ENCODE data around the gene SENP1.
A peak's percentile ranks its signal among the peaks of the same experiment; 100 is the strongest.

SENP1 gene

DNA sequence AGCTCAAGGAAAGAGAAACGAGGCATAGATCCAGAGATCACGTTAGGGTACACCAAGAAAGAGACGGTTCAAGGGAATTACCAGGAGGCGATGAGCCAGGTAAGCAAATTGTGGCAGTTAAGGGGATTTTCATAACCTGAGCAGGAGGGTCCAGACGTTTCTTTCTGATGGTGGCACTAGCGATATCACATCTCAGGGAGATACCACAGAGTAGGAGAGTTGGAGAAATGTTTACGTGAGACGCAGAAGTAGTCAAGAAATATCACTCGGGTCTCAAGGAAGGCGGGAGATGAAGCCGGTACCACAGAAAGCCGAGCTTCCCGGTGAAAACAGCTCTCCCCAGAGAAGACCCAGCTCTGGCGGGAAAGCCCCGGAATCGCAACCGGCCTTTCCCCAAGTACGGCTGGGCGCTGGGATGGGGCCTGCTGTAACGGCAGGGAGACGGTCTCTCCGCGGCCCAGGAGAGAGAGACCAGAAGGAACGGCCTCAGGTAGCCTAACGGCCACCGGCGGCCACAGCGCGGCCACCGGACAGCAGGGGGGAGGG is 485 bp downstream of the SENP1 start:
- Histone ChIP-seq H3K4me1 (ENCODE audit: insufficient read depth, low read length) (peaks cover 20% of the 10 kb centered on the region), H3K9me3 (ENCODE audit: low read length) (no peaks in the 10 kb centered on the region), H3K27me3 (ENCODE audit: insufficient read depth, low read length) (no peaks in the 10 kb centered on the region), H3K4me3 (ENCODE audit: low read length) (peak overlapping the region; percentile 59), H3K36me3 (ENCODE audit: insufficient read depth, low read length) (no peaks in the 10 kb centered on the region), H2AFZ (ENCODE audit: low read depth, low read length) (peak overlapping the region; percentile 62)

GRCh38 chr12:48104531-48104930 is 1.3 kb downstream of the SENP1 start:
- peaks cover 20% of the 10 kb centered on the region for H3K4me1 ChIP-seq (ENCODE audit: insufficient read depth, low read length)
- peaks cover 6% of the 10 kb centered on the region for H3K36me3 ChIP-seq (ENCODE audit: insufficient read depth, low read length)
- H2AFZ ChIP-seq (ENCODE audit: low read depth, low read length), result no peak overlapping the region
- H3K9me3 ChIP-seq (ENCODE audit: low read length), result no peaks in the 10 kb centered on the region
- H3K4me3 ChIP-seq (ENCODE audit: low read length), result peak overlapping the region; percentile 59
- no peaks in the 10 kb centered on the region for H3K27me3 ChIP-seq (ENCODE audit: insufficient read depth, low read length)

- no peak overlapping the region for H3K4me3 ChIP-seq (ENCODE audit: low read length)
Measured at GRCh38 chr12:48092611-48093010, 13.3 kb downstream of the SENP1 start.

GRCh38 chr12:48086327-48086726 is 19.6 kb downstream of the SENP1 start:
- Histone ChIP-seq H2AFZ (ENCODE audit: low read depth, low read length) (no peak overlapping the region), H3K4me3 (ENCODE audit: low read length) (no peak overlapping the region), H3K9me3 (ENCODE audit: low read length) (no peaks in the 10 kb centered on the region), H3K4me1 (ENCODE audit: insufficient read depth, low read length) (no peaks in the 10 kb centered on the region), H3K36me3 (ENCODE audit: insufficient read depth, low read length) (peaks cover 67% of the 10 kb centered on the region), H3K27me3 (ENCODE audit: insufficient read depth, low read length) (no peaks in the 10 kb centered on the region)

More at GRCh38 chr12:48092611-48093010, 13.3 kb downstream of the SENP1 start:
- H2AFZ ChIP-seq (ENCODE audit: low read depth, low read length), result no peak overlapping the region
- no peaks in the 10 kb centered on the region for H3K9me3 ChIP-seq (ENCODE audit: low read length)
- H3K4me1 ChIP-seq (ENCODE audit: insufficient read depth, low read length), result no peaks in the 10 kb centered on the region
- H3K27me3 ChIP-seq (ENCODE audit: insufficient read depth, low read length), result no peaks in the 10 kb centered on the region
- peaks cover 63% of the 10 kb centered on the region for H3K36me3 ChIP-seq (ENCODE audit: insufficient read depth, low read length)

GRCh38 chr12:48084841-48085460 is 20.9 kb downstream of the SENP1 start:
- no peaks in the 10 kb centered on the region for H3K9me3 ChIP-seq (ENCODE audit: low read length)
- no peak overlapping the region for H2AFZ ChIP-seq (ENCODE audit: low read depth, low read length)
- no peaks in the 10 kb centered on the region for H3K4me1 ChIP-seq (ENCODE audit: insufficient read depth, low read length)
- H3K4me3 ChIP-seq (ENCODE audit: low read length), result no peak overlapping the region
- H3K27me3 ChIP-seq (ENCODE audit: insufficient read depth, low read length), result no peaks in the 10 kb centered on the region
- H3K36me3 ChIP-seq (ENCODE audit: insufficient read depth, low read length), result peaks cover 66% of the 10 kb centered on the region

- no peak overlapping the region for H3K4me3 ChIP-seq (ENCODE audit: low read length)
- no peaks in the 10 kb centered on the region for H3K9me3 ChIP-seq (ENCODE audit: low read length)
- H3K27me3 ChIP-seq (ENCODE audit: insufficient read depth, low read length), result no peaks in the 10 kb centered on the region
- peaks cover 63% of the 10 kb centered on the region for H3K36me3 ChIP-seq (ENCODE audit: insufficient read depth, low read length)
- H2AFZ ChIP-seq (ENCODE audit: low read depth, low read length), result no peak overlapping the region
- H3K4me1 ChIP-seq (ENCODE audit: insufficient read depth, low read length), result no peaks in the 10 kb centered on the region
Measured at GRCh38 chr12:48084066-48084465, 21.8 kb downstream of the SENP1 start.

GRCh38 chr12:48080821-48081220 is 25.1 kb downstream of the SENP1 start:
- no peak overlapping the region for H2AFZ ChIP-seq (ENCODE audit: low read depth, low read length)
- no peaks in the 10 kb centered on the region for H3K9me3 ChIP-seq (ENCODE audit: low read length)
- H3K4me3 ChIP-seq (ENCODE audit: low read length), result no peak overlapping the region
- H3K4me1 ChIP-seq (ENCODE audit: insufficient read depth, low read length), result no peaks in the 10 kb centered on the region
- H3K36me3 ChIP-seq (ENCODE audit: insufficient read depth, low read length), result peaks cover 43% of the 10 kb centered on the region
- no peaks in the 10 kb centered on the region for H3K27me3 ChIP-seq (ENCODE audit: insufficient read depth, low read length)

DNA sequence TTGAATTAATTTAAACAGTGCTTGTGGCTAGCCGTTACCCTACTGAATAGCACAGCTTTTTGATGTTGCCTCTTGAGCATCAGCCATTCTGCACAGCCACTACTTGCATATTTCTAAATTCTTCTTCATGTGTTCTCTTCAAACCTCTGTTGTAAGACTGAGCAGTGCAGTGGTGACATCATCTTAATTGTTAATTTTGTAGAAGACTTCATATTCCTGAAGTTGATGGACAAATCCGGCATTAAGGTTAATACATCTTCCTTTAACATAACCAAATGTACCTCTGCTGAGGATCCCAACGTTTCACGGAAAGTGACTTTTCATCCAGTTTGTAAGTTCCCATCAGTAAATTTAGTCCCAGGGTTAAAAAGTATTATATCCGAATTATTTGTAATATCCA is 25.6 kb downstream of the SENP1 start:
- Histone ChIP-seq H3K36me3 (ENCODE audit: insufficient read depth, low read length) (peaks cover 37% of the 10 kb centered on the region), H3K27me3 (ENCODE audit: insufficient read depth, low read length) (no peaks in the 10 kb centered on the region), H2AFZ (ENCODE audit: low read depth, low read length) (no peak overlapping the region), H3K9me3 (ENCODE audit: low read length) (no peaks in the 10 kb centered on the region), H3K4me3 (ENCODE audit: low read length) (no peak overlapping the region), H3K4me1 (ENCODE audit: insufficient read depth, low read length) (no peaks in the 10 kb centered on the region)

GRCh38 chr12:48078901-48079300 is 27.0 kb downstream of the SENP1 start:
- H3K36me3 ChIP-seq (ENCODE audit: insufficient read depth, low read length), result peaks cover 42% of the 10 kb centered on the region

GRCh38 chr12:48077111-48077510 is 28.8 kb downstream of the SENP1 start:
- H3K9me3 ChIP-seq (ENCODE audit: low read length), result no peaks in the 10 kb centered on the region
- H3K4me3 ChIP-seq (ENCODE audit: low read length), result no peak overlapping the region
- H3K36me3 ChIP-seq (ENCODE audit: insufficient read depth, low read length), result peaks cover 46% of the 10 kb centered on the region
- H2AFZ ChIP-seq (ENCODE audit: low read depth, low read length), result no peak overlapping the region
- no peaks in the 10 kb centered on the region for H3K27me3 ChIP-seq (ENCODE audit: insufficient read depth, low read length)
- H3K4me1 ChIP-seq (ENCODE audit: insufficient read depth, low read length), result no peaks in the 10 kb centered on the region

More at GRCh38 chr12:48078901-48079300, 27.0 kb downstream of the SENP1 start:
- Histone ChIP-seq H3K4me3 (ENCODE audit: low read length) (no peak overlapping the region), H3K27me3 (ENCODE audit: insufficient read depth, low read length) (no peaks in the 10 kb centered on the region), H2AFZ (ENCODE audit: low read depth, low read length) (no peak overlapping the region), H3K9me3 (ENCODE audit: low read length) (no peaks in the 10 kb centered on the region), H3K4me1 (ENCODE audit: insufficient read depth, low read length) (no peaks in the 10 kb centered on the region)

DNA sequence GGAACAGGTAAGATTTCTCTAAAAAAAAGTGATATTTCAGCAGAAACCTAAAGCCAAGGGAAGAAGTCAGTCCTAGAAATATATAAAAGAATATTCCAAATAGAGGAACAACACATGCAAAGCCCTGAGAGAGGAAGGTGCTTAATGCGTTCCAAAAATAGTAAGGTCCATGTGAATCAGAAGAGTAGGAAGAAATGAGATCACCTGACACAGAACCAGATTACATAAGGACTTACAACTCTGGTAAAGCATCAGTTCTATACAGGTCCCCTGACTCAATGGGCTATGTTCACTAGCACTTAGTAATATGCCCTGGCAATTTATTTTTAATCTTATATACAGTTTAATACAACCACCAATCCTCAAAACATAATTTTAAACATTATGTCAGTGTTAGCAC is 30.0 kb downstream of the SENP1 start:
- peaks cover 44% of the 10 kb centered on the region for H3K36me3 ChIP-seq (ENCODE audit: insufficient read depth, low read length)
- no peak overlapping the region for H3K4me3 ChIP-seq (ENCODE audit: low read length)
- no peak overlapping the region for H2AFZ ChIP-seq (ENCODE audit: low read depth, low read length)

DNA sequence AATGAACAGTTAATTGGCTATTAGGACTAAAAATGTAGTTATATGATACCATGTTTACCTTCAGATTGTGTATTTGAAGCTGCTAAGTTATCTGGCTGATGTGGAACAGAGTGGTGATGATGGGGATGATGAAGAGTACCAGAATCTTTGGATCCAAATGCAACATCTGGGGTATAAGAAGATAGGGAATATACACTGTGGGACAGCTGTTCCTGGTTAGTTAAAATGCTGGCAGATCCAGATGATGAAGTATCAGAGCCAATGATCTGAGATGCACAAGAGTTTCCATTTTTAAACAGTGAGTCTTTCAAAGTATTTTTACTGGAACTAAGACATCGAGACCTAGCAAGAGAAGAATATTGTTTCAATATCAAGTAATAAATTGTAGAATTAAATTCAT is 31.6 kb downstream of the SENP1 start:
- no peak overlapping the region for H3K4me3 ChIP-seq (ENCODE audit: low read length)
- H3K36me3 ChIP-seq (ENCODE audit: insufficient read depth, low read length), result peaks cover 52% of the 10 kb centered on the region
- H3K9me3 ChIP-seq (ENCODE audit: low read length), result no peaks in the 10 kb centered on the region
- H3K27me3 ChIP-seq (ENCODE audit: insufficient read depth, low read length), result no peaks in the 10 kb centered on the region
- H3K4me1 ChIP-seq (ENCODE audit: insufficient read depth, low read length), result no peaks in the 10 kb centered on the region
- no peak overlapping the region for H2AFZ ChIP-seq (ENCODE audit: low read depth, low read length)

More for the DNA sequence above, 30.0 kb downstream of the SENP1 start:
- no peaks in the 10 kb centered on the region for H3K9me3 ChIP-seq (ENCODE audit: low read length)
- H3K4me1 ChIP-seq (ENCODE audit: insufficient read depth, low read length), result no peaks in the 10 kb centered on the region
- H3K27me3 ChIP-seq (ENCODE audit: insufficient read depth, low read length), result no peaks in the 10 kb centered on the region

DNA sequence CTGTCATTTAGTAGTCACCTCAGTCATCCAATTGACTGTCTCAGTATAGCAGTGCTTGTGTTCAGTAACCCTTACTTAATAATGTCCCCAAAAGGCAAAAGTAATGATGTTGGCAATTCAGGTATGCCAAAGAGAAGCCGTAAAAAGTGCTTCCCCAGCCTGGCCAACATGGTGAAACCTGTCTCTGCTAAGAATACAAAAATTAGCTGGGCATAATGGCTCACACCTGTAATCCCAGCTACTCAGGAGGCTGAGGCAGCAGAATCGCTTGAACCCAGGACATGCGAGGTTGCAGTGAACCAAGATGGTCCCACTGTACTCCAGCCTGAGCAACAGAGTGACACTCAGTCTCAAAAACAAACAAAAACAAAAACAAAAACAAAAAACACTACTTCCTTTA is 33.6 kb downstream of the SENP1 start:
- Histone ChIP-seq H2AFZ (ENCODE audit: low read depth, low read length) (no peak overlapping the region), H3K9me3 (ENCODE audit: low read length) (no peaks in the 10 kb centered on the region), H3K36me3 (ENCODE audit: insufficient read depth, low read length) (peaks cover 61% of the 10 kb centered on the region), H3K27me3 (ENCODE audit: insufficient read depth, low read length) (no peaks in the 10 kb centered on the region), H3K4me1 (ENCODE audit: insufficient read depth, low read length) (no peaks in the 10 kb centered on the region), H3K4me3 (ENCODE audit: low read length) (no peak overlapping the region)

DNA sequence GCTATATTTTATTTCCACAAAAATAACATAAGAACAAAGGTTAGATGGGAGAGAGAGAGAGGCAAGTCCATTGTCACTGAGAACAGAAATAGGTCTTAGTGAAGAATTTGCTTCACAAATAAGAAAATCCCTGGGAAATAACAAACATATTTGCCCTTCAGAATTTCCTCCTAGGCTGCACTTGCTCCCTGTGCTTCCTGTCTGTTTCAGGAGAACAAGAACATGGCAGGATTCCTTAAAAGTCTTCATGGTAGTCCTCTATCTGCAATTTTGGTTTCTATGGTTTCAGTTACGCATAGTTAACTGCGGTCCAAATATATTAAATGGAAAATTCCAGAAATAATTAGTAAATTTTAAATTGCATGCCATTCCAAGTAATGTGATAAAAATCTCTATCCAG is 34.1 kb downstream of the SENP1 start:
- Histone ChIP-seq H3K27me3 (ENCODE audit: insufficient read depth, low read length) (no peaks in the 10 kb centered on the region), H3K4me3 (ENCODE audit: low read length) (no peak overlapping the region), H3K4me1 (ENCODE audit: insufficient read depth, low read length) (no peaks in the 10 kb centered on the region), H2AFZ (ENCODE audit: low read depth, low read length) (no peak overlapping the region), H3K36me3 (ENCODE audit: insufficient read depth, low read length) (peaks cover 62% of the 10 kb centered on the region), H3K9me3 (ENCODE audit: low read length) (no peaks in the 10 kb centered on the region)

Data from neuron (in vitro differentiated cells).